CD1c-positive myeloid dendritic cell (primary cell): ENCODE measurements around the gene UBAC2.

Source experiments
- DNase-seq: peaks from one replicate; pipeline ENCODE4 v3.0.0-alpha.2; 2016; ENCODE audit errors: extremely low spot score

UBAC2 gene

GRCh38 chr13:99270518-99270917 lies 69.9 kb downstream of the UBAC2 start:
- peak; percentile 85 for DNase-seq

GRCh38 chr13:99271249-99271648 lies 70.6 kb downstream of the UBAC2 start:
- DNase-seq = peak; percentile 34

DNA sequence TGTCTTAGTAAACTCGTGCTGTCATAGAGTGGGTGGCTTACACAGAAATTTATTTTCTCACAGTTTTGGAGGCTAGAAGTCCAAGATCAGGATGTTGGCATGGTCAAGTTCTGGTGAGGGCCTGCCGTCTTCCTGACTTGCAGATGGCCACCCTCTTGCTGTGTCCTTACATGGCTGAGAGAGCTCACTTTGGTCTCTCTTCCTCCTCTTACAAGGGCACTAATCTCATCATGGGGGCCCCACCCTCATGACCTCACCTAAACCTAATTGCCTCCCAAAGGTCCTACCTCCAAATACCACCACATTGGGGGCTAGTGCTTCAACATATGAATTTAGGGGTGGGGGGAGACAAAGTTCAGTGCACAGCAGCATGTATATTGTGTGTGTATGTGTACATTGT lies 71.8 kb downstream of the UBAC2 start:
- DNase-seq = no peak

DNA sequence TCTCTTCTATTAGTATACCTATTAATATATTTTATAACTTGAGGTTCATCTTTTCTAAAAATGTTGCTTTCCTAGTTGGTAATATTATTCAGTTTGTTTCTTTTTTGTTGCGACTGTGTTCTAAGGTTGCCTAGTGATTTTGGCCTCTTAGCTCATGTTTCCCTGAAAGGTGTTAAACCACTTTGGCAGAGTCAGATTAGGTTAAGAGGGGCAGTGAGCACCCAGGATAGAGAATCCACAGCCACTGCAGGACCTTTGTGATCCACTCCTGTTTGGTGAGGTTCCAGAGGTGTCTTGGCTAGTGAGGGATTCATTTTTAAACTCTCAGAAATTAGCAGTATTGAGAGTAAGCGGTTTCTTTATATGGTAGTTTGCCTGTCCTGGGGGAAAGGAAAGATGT lies 72.5 kb downstream of the UBAC2 start:
- no peak for DNase-seq

GRCh38 chr13:99275093-99275469 lies 74.4 kb downstream of the UBAC2 start:
- DNase-seq = peak; percentile 1

GRCh38 chr13:99276706-99277105 lies 76.1 kb downstream of the UBAC2 start:
- peak; percentile 34 for DNase-seq

DNA sequence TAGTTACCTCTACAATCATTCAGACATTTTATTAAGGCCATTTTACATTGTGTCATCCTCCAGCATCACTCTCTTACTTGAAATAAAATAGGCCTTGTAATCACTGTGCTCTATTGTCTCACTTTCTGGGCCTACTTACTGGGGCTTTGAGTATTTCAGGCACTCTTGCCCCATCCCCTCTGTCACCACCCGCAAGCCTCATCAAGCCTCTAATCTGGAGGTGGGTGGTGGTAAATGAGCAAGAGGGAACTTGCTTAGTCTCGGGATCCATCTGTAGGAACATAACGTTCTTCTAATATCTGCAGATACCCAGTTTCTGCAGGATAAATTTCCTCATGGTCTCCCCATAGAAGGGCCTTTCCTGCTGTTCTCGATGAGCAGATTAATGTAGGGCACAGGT lies 77.0 kb downstream of the UBAC2 start:
- DNase-seq = peak; percentile 84

- DNase-seq = peak; percentile 65
Observed at GRCh38 chr13:99278200-99278599, 77.5 kb downstream of the UBAC2 start.

GRCh38 chr13:99278843-99279242 lies 78.2 kb downstream of the UBAC2 start:
- DNase-seq = peak; percentile 2

DNA sequence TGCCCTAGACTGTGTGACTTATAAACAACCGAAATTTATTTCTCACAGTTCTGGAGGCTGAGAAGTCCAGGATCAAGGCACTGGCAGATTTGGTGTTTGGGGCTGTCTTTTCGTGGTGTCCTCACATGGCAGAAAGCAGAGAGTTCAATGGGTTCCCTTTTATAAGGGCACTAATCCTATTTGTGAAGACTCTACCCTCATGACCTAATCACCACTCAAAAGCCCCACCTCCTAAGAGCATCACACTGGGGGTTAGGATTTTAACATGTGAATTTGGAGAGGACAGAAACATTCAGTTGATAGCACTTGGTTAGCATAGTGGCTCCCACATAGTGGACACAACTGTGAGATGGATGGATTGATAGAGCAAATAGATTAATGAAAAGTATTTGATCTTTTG lies 79.0 kb downstream of the UBAC2 start:
- peak; percentile 45 for DNase-seq

- peak; percentile 87 for DNase-seq
Observed at GRCh38 chr13:99280166-99280565, 79.5 kb downstream of the UBAC2 start.

- peak; percentile 88 for DNase-seq
Observed at GRCh38 chr13:99281811-99282263, 81.2 kb downstream of the UBAC2 start.

DNA sequence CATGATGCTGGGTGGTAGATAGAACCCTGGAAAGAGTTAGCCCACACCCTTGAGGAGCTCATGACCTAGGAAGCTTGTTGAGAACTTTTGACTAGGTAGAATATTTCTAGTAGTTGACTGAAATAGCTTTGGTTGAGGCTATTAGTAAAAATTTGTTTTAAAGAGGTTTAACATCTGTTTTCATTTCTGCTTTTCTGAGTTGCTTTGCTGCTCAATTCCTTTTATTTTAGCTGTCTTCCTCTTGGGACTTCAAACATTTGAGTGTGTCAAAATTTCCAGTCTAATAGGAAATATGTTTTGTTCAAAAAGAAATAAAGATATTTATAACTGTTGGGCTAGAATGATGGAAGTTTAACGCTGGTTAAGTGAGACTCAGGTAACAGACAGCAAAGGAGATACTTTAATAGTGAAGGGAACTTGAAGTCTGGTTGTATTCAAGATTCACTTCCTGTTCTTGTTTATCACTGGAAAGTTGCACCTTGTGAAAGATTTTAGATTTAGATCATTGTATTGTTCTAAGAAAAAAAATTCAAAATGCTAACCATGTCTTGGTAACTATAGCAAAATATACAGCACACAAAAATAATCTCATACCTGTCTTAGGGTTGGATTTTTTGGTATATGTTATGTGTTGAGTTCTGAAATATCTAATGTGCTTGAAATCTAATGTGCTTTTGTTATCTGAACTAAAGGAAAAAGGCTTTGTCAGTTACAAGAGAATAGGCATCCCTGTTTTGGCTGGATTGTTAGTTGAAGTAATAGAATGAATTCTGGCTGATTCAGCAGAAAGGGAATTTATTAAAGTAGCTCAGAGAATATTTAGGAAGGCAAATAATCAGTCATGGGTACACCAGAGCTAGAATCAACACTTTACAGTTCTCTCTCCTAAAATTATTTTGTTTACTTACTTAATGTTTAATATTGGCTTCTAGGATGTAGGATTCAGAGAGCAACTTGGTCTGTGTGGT lies 81.9 kb downstream of the UBAC2 start:
- DNase-seq = peak; percentile 83

GRCh38 chr13:99285432-99286182 lies 85.0 kb downstream of the UBAC2 start:
- DNase-seq = peak; percentile 1

DNA sequence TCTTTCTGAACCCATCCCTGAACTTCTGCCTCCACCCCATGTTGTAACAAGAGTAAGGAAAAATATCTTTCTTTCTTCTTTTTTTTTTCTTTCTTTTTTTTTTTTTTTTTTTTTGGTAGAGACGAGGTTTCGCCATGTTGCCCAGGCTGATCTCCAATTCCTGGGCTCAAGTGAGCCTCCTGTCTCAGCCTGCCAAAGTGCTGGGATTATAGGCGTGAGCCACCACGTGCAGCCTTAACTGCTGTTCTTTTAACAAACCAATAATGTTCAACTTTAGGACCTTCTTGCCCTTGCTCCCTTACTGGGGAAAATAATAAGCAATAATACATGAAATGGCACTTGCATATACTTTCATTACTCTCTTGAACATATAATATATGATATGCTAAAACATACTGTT lies 86.9 kb downstream of the UBAC2 start:
- DNase-seq = no peak

- peak; percentile 79 for DNase-seq
Observed at GRCh38 chr13:99288089-99288488, 87.4 kb downstream of the UBAC2 start.

- peak; percentile 80 for DNase-seq
Observed at GRCh38 chr13:99289271-99289670, 88.6 kb downstream of the UBAC2 start.

DNA sequence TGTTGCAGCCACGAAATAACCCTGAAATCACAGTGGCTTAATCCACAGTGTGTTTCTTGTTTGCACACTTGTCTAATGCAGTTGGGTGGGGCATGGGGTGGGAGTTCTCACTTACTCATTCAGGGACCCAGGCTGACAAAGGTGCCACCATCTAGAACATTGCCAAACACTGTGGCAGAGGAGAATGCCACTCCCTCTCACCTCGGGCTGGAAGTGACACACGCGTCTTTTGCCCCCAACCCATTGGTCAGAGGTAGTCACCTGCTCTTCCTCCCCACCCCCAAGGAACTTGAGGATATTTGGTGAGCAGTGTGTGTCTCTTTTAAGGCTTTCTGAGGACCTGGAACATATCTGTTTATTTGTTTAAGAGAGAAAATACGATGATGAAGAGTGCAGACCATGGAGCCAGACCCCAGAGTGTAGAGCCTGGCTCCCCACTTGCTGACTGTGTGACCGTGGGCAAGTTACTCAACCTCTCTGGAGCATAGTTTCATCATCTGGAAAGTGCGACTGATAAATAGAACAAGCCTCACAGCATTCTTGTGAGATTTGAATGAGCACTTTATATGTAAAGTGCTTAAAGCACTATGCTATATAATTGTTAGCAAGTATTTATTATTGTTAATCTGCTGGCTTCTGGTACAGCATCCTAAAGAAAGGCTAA lies 89.2 kb downstream of the UBAC2 start:
- peak; percentile 45 for DNase-seq

GRCh38 chr13:99290894-99291293 lies 90.2 kb downstream of the UBAC2 start:
- no peak for DNase-seq

DNA sequence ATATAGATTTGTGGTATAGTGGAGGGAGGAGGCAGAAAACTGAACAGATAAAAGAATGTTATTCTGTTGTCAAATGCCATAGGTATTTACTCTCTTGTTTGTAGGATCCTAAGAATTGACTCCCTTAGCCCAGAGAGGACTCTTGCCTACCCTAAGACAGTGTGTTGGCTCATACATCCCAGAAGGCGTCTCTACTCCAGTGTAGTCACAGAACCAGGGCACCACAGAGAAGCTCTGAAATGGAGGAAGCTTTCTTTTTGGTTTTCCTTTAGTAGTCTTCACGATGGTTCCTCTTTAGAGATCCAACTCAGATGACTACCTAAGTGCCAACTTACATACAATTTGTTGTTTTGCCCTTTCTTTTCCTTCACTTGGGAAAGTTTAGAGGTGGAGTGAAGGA lies 92.5 kb downstream of the UBAC2 start:
- peak; percentile 80 for DNase-seq

DNA sequence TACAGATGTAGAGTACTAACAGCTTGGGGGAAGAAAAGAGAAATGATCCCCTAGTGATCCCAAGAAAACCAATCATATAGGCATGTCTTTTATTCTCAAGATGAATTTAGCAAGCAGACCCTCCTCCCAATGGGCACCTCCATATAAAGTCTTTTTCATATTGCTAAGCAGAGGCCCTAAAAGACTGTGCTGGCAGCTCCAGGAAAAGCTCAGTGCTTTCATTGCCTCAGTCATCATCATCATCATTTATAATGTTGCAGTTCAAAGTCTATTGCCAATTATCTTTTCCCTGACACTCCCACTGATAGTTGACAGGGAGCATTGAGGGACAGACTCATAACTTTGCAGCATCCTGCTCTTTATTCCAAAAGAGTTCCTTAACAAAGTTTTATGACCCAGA lies 93.5 kb downstream of the UBAC2 start:
- no peak for DNase-seq

- DNase-seq = peak; percentile 57
Observed at GRCh38 chr13:99294958-99295357, 94.3 kb downstream of the UBAC2 start.
